ENCODE data around the gene NUMA1. TPM values are rescaled to one million over a fixed set of nuclear protein-coding genes. Genes with fewer than 3 reads are reported as not detected.

Gene NUMA1
- polyA plus RNA-seq, 4 donors, result 68.1 to 286 (median 119) TPM

DNA sequence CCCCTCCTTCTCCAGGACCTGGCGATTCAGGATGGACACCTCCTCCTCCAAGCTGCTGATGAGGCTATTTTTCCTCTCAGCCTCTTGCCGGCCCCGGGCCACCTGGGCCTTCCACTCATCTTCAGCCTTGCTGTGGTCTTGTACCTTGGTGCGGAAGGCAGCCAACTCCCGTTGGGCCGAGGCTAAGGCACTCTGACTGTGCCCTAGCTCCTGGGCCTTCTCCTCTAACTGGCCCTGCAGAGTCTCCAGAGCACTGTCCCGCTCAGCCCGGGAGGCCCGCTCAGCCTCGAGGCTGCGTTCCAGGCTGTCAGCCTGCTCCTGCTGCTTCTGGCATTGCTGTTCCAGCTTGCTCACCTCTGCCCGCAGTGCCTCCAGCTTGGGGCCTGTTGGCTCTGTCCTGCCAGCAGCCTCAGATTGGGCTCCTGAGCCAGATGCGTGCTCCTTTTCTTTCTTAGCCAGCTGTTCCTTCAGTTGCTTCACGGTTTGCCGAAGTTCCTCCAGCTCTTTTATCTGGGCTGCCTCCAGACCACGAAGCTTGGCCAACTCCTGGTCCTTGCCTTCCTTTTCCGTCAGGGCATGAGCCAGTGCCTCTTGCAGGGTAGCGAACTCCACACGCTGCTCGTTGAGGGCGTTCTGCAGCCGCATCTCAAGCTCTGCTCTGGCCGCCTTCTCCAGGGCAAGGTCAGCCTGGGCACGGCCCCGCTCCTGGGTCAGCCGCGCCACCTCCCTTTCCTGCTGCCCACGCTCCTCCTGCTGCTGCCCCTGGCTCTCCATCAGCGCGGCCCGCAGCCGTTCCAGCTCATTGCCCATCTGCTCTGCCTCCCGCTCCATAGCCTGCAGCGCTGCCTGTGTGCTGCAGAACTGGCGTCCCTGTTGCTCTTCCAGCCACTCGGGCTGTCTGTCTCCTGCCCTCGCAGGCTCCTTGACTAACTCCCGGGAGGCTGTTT is 66.3 kb downstream of the NUMA1 start:
- H3K4me3 ChIP-seq (ENCODE audit: low read depth in 1 of 3, low read length in 3 of 3), result no peak overlapping the region
- H3K9me3 ChIP-seq (ENCODE audit: control insufficient read depth in 2 of 2, insufficient read depth in 1 of 2, low read depth in 1 of 2, low read length in 1 of 2), result no peaks in the 10 kb centered on the region
- no peaks in the 10 kb centered on the region for H3K27me3 ChIP-seq (ENCODE audit: control insufficient read depth in 3 of 3, insufficient read depth in 3 of 3, low read length in 3 of 3)
- no peaks in the 10 kb centered on the region for H3K4me1 ChIP-seq (ENCODE audit: control insufficient read depth in 3 of 3, insufficient read depth in 2 of 3, low read depth in 1 of 3, low read length in 2 of 3)
- DNase-seq (no peak), FAIRE-seq (no peak)
- WGBS, 3 donors, result 87 to 91% (median 89%) methylated on average over 38 of the region's 38 CpGs
- H3K27ac ChIP-seq (ENCODE audit: low read depth in 1 of 3, low read length in 2 of 3), result no peak overlapping the region
- peaks cover 32 to 94% (median 66%) of the 10 kb centered on the region in 3 donors for H3K36me3 ChIP-seq (ENCODE audit: control insufficient read depth in 3 of 3, insufficient read depth in 2 of 3, low read depth in 1 of 3, low read length in 3 of 3)

DNA sequence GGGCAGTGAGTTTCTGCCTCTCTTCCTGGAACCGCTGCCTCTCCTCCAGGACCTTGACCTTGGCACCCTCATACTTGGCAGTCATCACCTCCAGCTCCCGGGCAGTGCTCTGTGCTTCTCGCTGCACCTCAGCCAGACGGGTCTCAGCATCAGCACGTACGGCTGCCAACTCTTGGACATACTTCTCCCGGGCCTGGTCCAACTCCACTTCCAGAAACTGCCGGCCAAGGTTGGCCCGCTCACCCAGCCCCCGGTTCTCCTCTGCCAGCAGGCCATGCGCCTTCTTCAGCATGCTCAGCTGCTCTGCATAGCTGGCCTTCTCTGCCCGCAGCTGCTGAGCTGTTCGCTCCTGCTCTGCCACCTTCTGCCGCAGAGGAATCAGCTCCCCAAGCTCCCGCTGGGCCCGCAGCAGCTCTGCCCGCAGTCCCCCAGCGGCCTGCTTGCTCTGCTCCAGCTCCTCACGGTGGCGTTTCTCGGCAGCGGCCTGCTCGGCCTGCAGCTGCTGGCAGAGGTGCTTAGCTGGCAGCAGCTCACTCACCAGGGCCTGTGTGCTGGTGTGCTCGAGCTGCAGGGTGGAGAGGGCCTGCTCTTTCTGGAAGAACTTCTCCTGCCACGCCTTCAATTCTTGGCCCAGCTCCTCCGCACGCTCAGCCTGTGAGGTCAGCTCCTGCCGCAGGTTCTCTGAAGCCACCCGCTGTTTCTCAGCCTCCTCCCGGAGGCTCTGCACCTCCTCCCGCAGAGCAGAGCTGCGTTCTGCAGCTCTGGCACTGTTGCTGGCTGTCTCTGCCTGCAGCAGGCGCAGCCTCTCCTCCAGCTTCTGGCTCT is 67.2 kb downstream of the NUMA1 start:
- WGBS, 3 donors, result 40 to 71% (median 41%) methylated on average over 33 of the region's 33 CpGs
- H3K36me3 ChIP-seq (ENCODE audit: control insufficient read depth in 3 of 3, insufficient read depth in 2 of 3, low read depth in 1 of 3, low read length in 3 of 3), result peaks cover 31 to 94% (median 67%) of the 10 kb centered on the region in 3 donors
- no peaks in the 10 kb centered on the region for H3K27me3 ChIP-seq (ENCODE audit: control insufficient read depth in 3 of 3, insufficient read depth in 3 of 3, low read length in 3 of 3)
- DNase-seq (peak in 1 of 2 donors; percentile 73), FAIRE-seq (no peak)
- H3K9me3 ChIP-seq (ENCODE audit: control insufficient read depth in 2 of 2, insufficient read depth in 1 of 2, low read depth in 1 of 2, low read length in 1 of 2), result no peaks in the 10 kb centered on the region
- no peak overlapping the region for H3K27ac ChIP-seq (ENCODE audit: low read depth in 1 of 3, low read length in 2 of 3)
- H3K4me3 ChIP-seq (ENCODE audit: low read depth in 1 of 3, low read length in 3 of 3), result no peak overlapping the region
- no peaks in the 10 kb centered on the region for H3K4me1 ChIP-seq (ENCODE audit: control insufficient read depth in 3 of 3, insufficient read depth in 2 of 3, low read depth in 1 of 3, low read length in 2 of 3)

DNA sequence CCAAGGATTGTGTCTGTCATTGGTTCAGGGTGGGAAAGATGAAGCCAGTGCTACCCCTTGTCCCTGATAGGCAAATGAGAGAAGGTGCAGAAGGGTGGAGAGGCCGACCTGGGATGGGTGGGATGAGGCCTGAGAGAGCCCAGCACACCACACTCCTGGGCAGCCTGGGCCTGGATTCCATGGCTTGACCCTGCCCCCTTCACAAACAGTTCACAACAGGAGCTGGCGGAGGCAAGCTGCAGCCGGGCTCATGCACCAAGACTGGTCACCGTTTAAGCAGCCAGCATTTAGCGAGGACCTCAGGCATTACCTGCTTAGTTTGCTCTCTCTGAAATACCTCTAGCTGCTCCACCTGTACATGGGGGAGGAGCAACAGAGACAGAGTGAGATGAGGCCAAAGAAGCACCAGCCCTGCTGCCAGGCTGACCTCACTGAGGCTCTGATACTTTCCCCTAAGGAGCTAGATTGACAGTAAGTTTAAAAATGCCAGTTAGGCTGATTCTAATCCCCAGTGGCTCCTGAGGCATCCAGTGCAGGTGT is 68.2 kb downstream of the NUMA1 start:
- peaks cover 31 to 96% (median 60%) of the 10 kb centered on the region in 3 donors for H3K36me3 ChIP-seq (ENCODE audit: control insufficient read depth in 3 of 3, insufficient read depth in 2 of 3, low read depth in 1 of 3, low read length in 3 of 3)
- H3K4me3 ChIP-seq (ENCODE audit: low read depth in 1 of 3, low read length in 3 of 3), result no peak overlapping the region
- no peaks in the 10 kb centered on the region for H3K4me1 ChIP-seq (ENCODE audit: control insufficient read depth in 3 of 3, insufficient read depth in 2 of 3, low read depth in 1 of 3, low read length in 2 of 3)
- no peaks in the 10 kb centered on the region for H3K9me3 ChIP-seq (ENCODE audit: control insufficient read depth in 2 of 2, insufficient read depth in 1 of 2, low read depth in 1 of 2, low read length in 1 of 2)
- 80 to 89% (median 82%) methylated on average over 5 of the region's 5 CpGs for WGBS, 3 donors
- no peak overlapping the region for H3K27ac ChIP-seq (ENCODE audit: low read depth in 1 of 3, low read length in 2 of 3)
- FAIRE-seq, result no peak
- H3K27me3 ChIP-seq (ENCODE audit: control insufficient read depth in 3 of 3, insufficient read depth in 3 of 3, low read length in 3 of 3), result no peaks in the 10 kb centered on the region
- no peak for DNase-seq

DNA sequence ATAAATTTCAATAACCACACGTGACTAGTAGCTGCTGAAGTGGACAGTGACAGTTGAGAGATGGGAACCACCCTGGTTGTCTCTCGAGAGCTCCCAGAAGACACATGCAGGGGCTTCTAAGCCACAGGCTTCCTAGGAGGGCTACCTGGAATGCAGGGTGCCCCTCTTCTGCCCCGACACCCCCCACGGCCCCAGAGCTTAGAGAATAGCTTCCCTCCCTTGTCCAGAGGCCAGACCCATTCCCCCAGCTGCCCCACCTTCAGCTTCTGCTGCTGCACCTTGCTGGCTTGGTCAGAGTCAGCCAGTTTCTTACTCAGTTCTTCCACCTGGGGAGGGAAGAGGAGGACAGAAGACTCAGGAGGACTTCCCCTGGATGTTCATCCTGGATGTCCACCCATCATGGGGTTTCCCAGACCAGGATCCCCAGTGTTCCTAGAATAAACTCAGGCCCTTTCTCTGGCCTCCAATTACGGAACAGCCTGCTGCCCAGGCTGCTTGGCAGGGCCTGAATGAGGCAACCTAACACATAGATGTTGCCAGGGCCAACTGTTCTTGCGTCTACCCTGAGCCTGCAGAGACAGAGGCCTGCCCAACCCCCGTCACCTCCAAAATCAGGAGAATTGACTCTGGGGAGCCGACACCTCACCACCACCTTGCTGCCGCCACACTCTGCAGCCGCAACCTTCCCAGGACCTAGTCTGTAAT is 69.7 kb downstream of the NUMA1 start:
- no peaks in the 10 kb centered on the region for H3K9me3 ChIP-seq (ENCODE audit: control insufficient read depth in 2 of 2, insufficient read depth in 1 of 2, low read depth in 1 of 2, low read length in 1 of 2)
- no peak for FAIRE-seq
- no peak for DNase-seq
- no peak overlapping the region for H3K27ac ChIP-seq (ENCODE audit: low read depth in 1 of 3, low read length in 2 of 3)
- no peaks in the 10 kb centered on the region for H3K27me3 ChIP-seq (ENCODE audit: control insufficient read depth in 3 of 3, insufficient read depth in 3 of 3, low read length in 3 of 3)
- 86 to 88% (median 86%) methylated on average over 10 of the region's 10 CpGs for WGBS, 3 donors
- no peak overlapping the region for H3K4me3 ChIP-seq (ENCODE audit: low read depth in 1 of 3, low read length in 3 of 3)
- H3K4me1 ChIP-seq (ENCODE audit: control insufficient read depth in 3 of 3, insufficient read depth in 2 of 3, low read depth in 1 of 3, low read length in 2 of 3), result no peaks in the 10 kb centered on the region
- peaks cover 28 to 98% (median 61%) of the 10 kb centered on the region in 3 donors for H3K36me3 ChIP-seq (ENCODE audit: control insufficient read depth in 3 of 3, insufficient read depth in 2 of 3, low read depth in 1 of 3, low read length in 3 of 3)

DNA sequence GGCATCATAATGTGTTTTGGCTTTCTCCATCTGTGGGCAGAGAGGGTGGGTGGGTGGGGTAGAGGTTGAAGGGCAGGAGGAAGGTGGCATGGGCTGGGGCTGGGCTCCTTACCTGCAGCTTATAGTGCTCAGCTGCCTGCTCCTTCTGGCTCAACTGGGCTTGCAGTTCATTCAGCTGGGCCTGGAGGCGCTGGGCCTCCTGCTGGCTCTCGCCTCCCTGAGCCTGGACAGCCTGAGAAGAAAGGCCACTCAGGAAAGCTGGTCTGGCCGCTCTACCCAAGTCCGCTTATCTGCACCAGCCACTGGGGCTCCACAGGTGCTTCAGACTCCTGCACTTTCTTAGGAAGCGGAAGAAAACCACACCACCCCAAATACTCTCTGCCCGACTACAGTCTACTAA is 71.2 kb downstream of the NUMA1 start:
- 94 to 97% (median 94%) methylated on average over 6 of the region's 6 CpGs for WGBS, 3 donors
- H3K27me3 ChIP-seq (ENCODE audit: control insufficient read depth in 3 of 3, insufficient read depth in 3 of 3, low read length in 3 of 3), result no peaks in the 10 kb centered on the region
- peaks cover 29 to 98% (median 69%) of the 10 kb centered on the region in 3 donors for H3K36me3 ChIP-seq (ENCODE audit: control insufficient read depth in 3 of 3, insufficient read depth in 2 of 3, low read depth in 1 of 3, low read length in 3 of 3)
- no peaks in the 10 kb centered on the region for H3K4me1 ChIP-seq (ENCODE audit: control insufficient read depth in 3 of 3, insufficient read depth in 2 of 3, low read depth in 1 of 3, low read length in 2 of 3)
- H3K27ac ChIP-seq (ENCODE audit: low read depth in 1 of 3, low read length in 2 of 3), result no peak overlapping the region
- DNase-seq (no peak), FAIRE-seq (no peak)
- no peaks in the 10 kb centered on the region for H3K9me3 ChIP-seq (ENCODE audit: control insufficient read depth in 2 of 2, insufficient read depth in 1 of 2, low read depth in 1 of 2, low read length in 1 of 2)
- H3K4me3 ChIP-seq (ENCODE audit: low read depth in 1 of 3, low read length in 3 of 3), result no peak overlapping the region

DNA sequence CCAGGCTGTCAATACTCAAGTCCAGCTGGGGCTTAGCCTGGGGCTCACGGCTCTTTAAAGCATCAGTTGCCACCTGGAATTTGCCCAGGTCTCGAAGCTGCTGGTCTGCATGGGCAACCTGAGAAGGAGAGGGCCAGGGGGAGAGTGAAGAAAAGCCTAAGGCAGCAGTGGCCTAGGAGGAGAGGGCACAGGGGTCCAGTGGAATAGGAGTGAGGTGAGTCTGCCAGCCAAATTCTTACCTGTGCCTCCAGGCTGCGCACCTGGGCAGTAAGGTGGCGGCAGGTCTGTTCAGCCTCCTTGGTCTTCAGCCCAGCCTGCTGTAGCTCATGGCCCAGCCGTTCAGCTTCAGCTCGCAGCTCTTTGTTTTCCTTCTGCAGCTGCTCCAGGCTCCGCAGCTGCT is 71.6 kb downstream of the NUMA1 start:
- H3K4me3 ChIP-seq (ENCODE audit: low read depth in 1 of 3, low read length in 3 of 3), result no peak overlapping the region
- no peak overlapping the region for H3K27ac ChIP-seq (ENCODE audit: low read depth in 1 of 3, low read length in 2 of 3)
- FAIRE-seq, result no peak
- peaks cover 29 to 98% (median 68%) of the 10 kb centered on the region in 3 donors for H3K36me3 ChIP-seq (ENCODE audit: control insufficient read depth in 3 of 3, insufficient read depth in 2 of 3, low read depth in 1 of 3, low read length in 3 of 3)
- H3K4me1 ChIP-seq (ENCODE audit: control insufficient read depth in 3 of 3, insufficient read depth in 2 of 3, low read depth in 1 of 3, low read length in 2 of 3), result no peaks in the 10 kb centered on the region
- H3K9me3 ChIP-seq (ENCODE audit: control insufficient read depth in 2 of 2, insufficient read depth in 1 of 2, low read depth in 1 of 2, low read length in 1 of 2), result no peaks in the 10 kb centered on the region
- WGBS, 3 donors, result 69 to 92% (median 88%) methylated on average over 6 to 7 of the region's 7 CpGs
- H3K27me3 ChIP-seq (ENCODE audit: control insufficient read depth in 3 of 3, insufficient read depth in 3 of 3, low read length in 3 of 3), result no peaks in the 10 kb centered on the region
- DNase-seq, result no peak

DNA sequence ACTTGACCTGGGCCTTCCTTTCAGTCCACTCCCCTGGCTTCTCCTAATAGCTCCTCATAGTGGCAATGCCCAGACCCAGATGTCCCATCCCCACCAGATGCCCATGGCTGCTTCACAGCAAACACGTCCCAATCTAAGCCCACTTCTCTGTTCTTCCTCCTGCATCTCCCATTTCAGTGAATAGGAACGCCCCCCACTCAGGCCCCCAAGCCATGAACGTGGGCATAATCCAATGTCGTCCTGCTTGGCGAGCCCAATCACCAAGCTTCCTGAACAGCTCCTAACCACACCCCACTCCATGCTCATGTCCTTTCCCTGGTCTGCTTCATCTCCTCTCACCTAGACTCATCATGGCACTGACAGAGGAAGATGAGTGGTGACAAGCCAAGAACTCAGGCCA is 72.8 kb downstream of the NUMA1 start:
- no peak overlapping the region for H3K4me3 ChIP-seq (ENCODE audit: low read depth in 1 of 3, low read length in 3 of 3)
- FAIRE-seq, result no peak
- H3K9me3 ChIP-seq (ENCODE audit: control insufficient read depth in 2 of 2, insufficient read depth in 1 of 2, low read depth in 1 of 2, low read length in 1 of 2), result no peaks in the 10 kb centered on the region
- H3K4me1 ChIP-seq (ENCODE audit: control insufficient read depth in 3 of 3, insufficient read depth in 2 of 3, low read depth in 1 of 3, low read length in 2 of 3), result no peaks in the 10 kb centered on the region
- H3K27me3 ChIP-seq (ENCODE audit: control insufficient read depth in 3 of 3, insufficient read depth in 3 of 3, low read length in 3 of 3), result no peaks in the 10 kb centered on the region
- peaks cover 37 to 98% (median 63%) of the 10 kb centered on the region in 3 donors for H3K36me3 ChIP-seq (ENCODE audit: control insufficient read depth in 3 of 3, insufficient read depth in 2 of 3, low read depth in 1 of 3, low read length in 3 of 3)
- H3K27ac ChIP-seq (ENCODE audit: low read depth in 1 of 3, low read length in 2 of 3), result no peak overlapping the region
- 81 to 87% (median 81%) methylated on average over 5 of the region's 5 CpGs for WGBS, 3 donors
- DNase-seq, result no peak

DNA sequence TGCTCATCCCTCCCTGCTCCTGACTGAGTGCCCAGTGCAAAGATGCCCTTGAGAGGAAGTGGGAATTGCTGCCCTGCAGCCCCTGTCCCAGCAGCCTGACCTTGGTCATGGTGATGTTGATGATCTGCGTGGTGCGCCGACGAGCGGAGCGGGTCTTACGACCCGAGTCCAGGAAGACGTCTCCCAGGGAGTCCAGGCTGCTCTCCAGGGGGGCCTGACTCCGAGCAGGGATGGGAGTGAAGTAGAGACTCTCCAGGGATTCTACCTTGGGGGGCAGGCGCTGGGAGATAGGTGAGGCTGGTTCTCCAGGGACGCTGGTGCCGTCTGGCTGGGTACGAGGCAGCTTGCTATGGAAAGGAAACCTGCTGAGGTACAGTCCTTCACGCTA is 73.3 kb downstream of the NUMA1 start:
- no peak for DNase-seq
- H3K36me3 ChIP-seq (ENCODE audit: control insufficient read depth in 3 of 3, insufficient read depth in 2 of 3, low read depth in 1 of 3, low read length in 3 of 3), result peaks cover 34 to 98% (median 63%) of the 10 kb centered on the region in 3 donors
- H3K9me3 ChIP-seq (ENCODE audit: control insufficient read depth in 2 of 2, insufficient read depth in 1 of 2, low read depth in 1 of 2, low read length in 1 of 2), result no peaks in the 10 kb centered on the region
- no peak for FAIRE-seq
- no peak overlapping the region for H3K27ac ChIP-seq (ENCODE audit: low read depth in 1 of 3, low read length in 2 of 3)
- no peaks in the 10 kb centered on the region for H3K27me3 ChIP-seq (ENCODE audit: control insufficient read depth in 3 of 3, insufficient read depth in 3 of 3, low read length in 3 of 3)
- 89 to 94% (median 93%) methylated on average over 15 of the region's 15 CpGs for WGBS, 3 donors
- no peaks in the 10 kb centered on the region for H3K4me1 ChIP-seq (ENCODE audit: control insufficient read depth in 3 of 3, insufficient read depth in 2 of 3, low read depth in 1 of 3, low read length in 2 of 3)
- no peak overlapping the region for H3K4me3 ChIP-seq (ENCODE audit: low read depth in 1 of 3, low read length in 3 of 3)

Data from small intestine (tissue), 7 donors.